Measurements from ENCODE around the gene SMIM44. TPM values are rescaled to one million over a fixed set of nuclear protein-coding genes. Genes with fewer than 3 reads are reported as not detected.
"Not testable (repeated sequence)": the region's sequence is repeated elsewhere in the genome, so short reads cannot be mapped to it uniquely, and the experiment has no call there.

SMIM44 gene
- total RNA-seq, 4 donors from 2014 or later, result 5.4 to 11.0 TPM; not detected in 2

GRCh38 chr19:3510727-3511126, 27.5 kb upstream of the SMIM44 start:
- DNase-seq, result no peak
- H3K4me3 ChIP-seq, result no peak overlapping the region
- H3K27me3 ChIP-seq, result no peaks in the 10 kb centered on the region
- H3K36me3 ChIP-seq, result peaks cover 0 to 23% (median 0%) of the 10 kb centered on the region in 3 donors
- no peak for TF ChIP-seq CTCF (IDR thresholded peaks at IDR 0.05)
- no peak for TF ChIP-seq POLR2A (IDR thresholded peaks at IDR 0.05)
- no peaks in the 10 kb centered on the region for H3K9me3 ChIP-seq
- H3K27ac ChIP-seq, result no peak overlapping the region
- H3K4me1 ChIP-seq, result peaks cover 0 to 30% (median 7%) of the 10 kb centered on the region in 4 donors

- Histone ChIP-seq H3K9me3 (no peaks in the 10 kb centered on the region), H3K27me3 (no peaks in the 10 kb centered on the region), H3K36me3 (peaks cover 0 to 23% (median 0%) of the 10 kb centered on the region in 3 donors), H3K27ac (no peak overlapping the region), H3K4me3 (no peak overlapping the region), H3K4me1 (peaks cover 0 to 35% (median 9%) of the 10 kb centered on the region in 4 donors)
- DNase-seq, result no peak
- no peak for TF ChIP-seq POLR2A (IDR thresholded peaks at IDR 0.05)
- TF ChIP-seq CTCF (IDR thresholded peaks at IDR 0.05), result no peak
These were observed 26.3 kb upstream of the SMIM44 start for GRCh38 chr19:3509566-3509989.

- TF ChIP-seq CTCF (IDR thresholded peaks at IDR 0.05) (no peak), POLR2A (IDR thresholded peaks at IDR 0.05) (no peak)
- Histone ChIP-seq H3K4me3 (no peak overlapping the region), H3K9me3 (no peaks in the 10 kb centered on the region), H3K36me3 (peaks cover 0 to 23% (median 0%) of the 10 kb centered on the region in 3 donors), H3K27me3 (no peaks in the 10 kb centered on the region), H3K27ac (no peak overlapping the region), H3K4me1 (peaks cover 0 to 35% (median 9%) of the 10 kb centered on the region in 4 donors)
- DNase-seq, result no peak
These were observed 25.7 kb upstream of the SMIM44 start for GRCh38 chr19:3508771-3509535.

GRCh38 chr19:3508121-3508661, 24.9 kb upstream of the SMIM44 start:
- H3K4me1 ChIP-seq, result peaks cover 0 to 31% (median 9%) of the 10 kb centered on the region in 4 donors
- H3K9me3 ChIP-seq, DNase-seq, H3K4me3 ChIP-seq, H3K27ac ChIP-seq, H3K27me3 ChIP-seq: not testable (repeated sequence)
- peaks cover 0 to 23% (median 0%) of the 10 kb centered on the region in 3 donors for H3K36me3 ChIP-seq

GRCh38 chr19:3507371-3508120, 24.3 kb upstream of the SMIM44 start:
- DNase-seq, result peak in 1 of 3 donors; percentile 62
- Histone ChIP-seq H3K27me3 (no peaks in the 10 kb centered on the region), H3K36me3 (peaks cover 0 to 18% (median 0%) of the 10 kb centered on the region in 3 donors), H3K4me3 (peak overlapping the region; percentile 88 to 100 (median 97)), H3K9me3 (no peaks in the 10 kb centered on the region), H3K27ac (peak overlapping the region in 3 of 4 donors; percentile 87 to 92 (median 89)), H3K4me1 (peaks cover 0 to 25% (median 9%) of the 10 kb centered on the region in 4 donors)
- no peak for TF ChIP-seq CTCF (IDR thresholded peaks at IDR 0.05)
- TF ChIP-seq POLR2A (IDR thresholded peaks at IDR 0.05), result no peak

Data from Peyer's patch (tissue), 4 donors.